Liver (tissue), 9 donors: ENCODE results near the gene FBXO21. TPM values are rescaled to one million over a fixed set of nuclear protein-coding genes. Genes with fewer than 3 reads are reported as not detected.

Source experiments
- DNase-seq: peaks from one replicate; pipeline ENCODE4 v3.0.0-alpha.2; 2017; ENCODE audit warnings: low spot score
- H3K27ac ChIP-seq, 2 donors: one replicate each; pipeline ENCODE4 v1.7.0; 2013; ENCODE audit warnings: inconsistent platforms in 2 of 2, low read length in 2 of 2, control low read depth in 1 of 2, low read depth in 1 of 2, mild to moderate bottlenecking in 1 of 2
- H3K27me3 ChIP-seq, 4 donors: one replicate each; pipeline versions ENCODE4 v1.6.1 to v1.7.0; 2013; ENCODE audit warnings: low read length in 3 of 4, inconsistent platforms in 1 of 4, mild to moderate bottlenecking in 1 of 4, moderate library complexity in 1 of 4; ENCODE audit not compliant: control insufficient read depth in 4 of 4, insufficient read depth in 4 of 4
- H3K36me3 ChIP-seq, 4 donors: one replicate each; pipeline versions ENCODE4 v1.6.1 to v1.7.0; 2013; ENCODE audit warnings: low read length in 3 of 4, mild to moderate bottlenecking in 3 of 4, low read depth in 1 of 4, moderate library complexity in 1 of 4; ENCODE audit not compliant: control insufficient read depth in 4 of 4, insufficient read depth in 3 of 4
- H3K4me1 ChIP-seq, 4 donors: one replicate each; pipeline versions ENCODE4 v1.6.1 to v1.7.0; 2013; ENCODE audit warnings: low read length in 3 of 4, mild to moderate bottlenecking in 3 of 4, moderate library complexity in 1 of 4; ENCODE audit not compliant: control insufficient read depth in 4 of 4, insufficient read depth in 4 of 4
- H3K4me3 ChIP-seq, 3 donors: one replicate each; pipeline versions ENCODE4 v1.6.1 to v1.7.0; 2013; ENCODE audit warnings: low read length in 3 of 3, control low read depth in 1 of 3, low read depth in 1 of 3, mild to moderate bottlenecking in 1 of 3
- H3K9ac ChIP-seq, 2 donors: one replicate each; pipeline ENCODE4 v1.7.0; 2013; ENCODE audit warnings: low read length in 2 of 2, mild to moderate bottlenecking in 2 of 2, moderate library complexity in 2 of 2, control low read depth in 1 of 2, low read depth in 1 of 2
- H3K9me3 ChIP-seq, 4 donors: one replicate each; pipeline versions ENCODE4 v1.6.1 to v1.7.0; 2013; ENCODE audit warnings: low read length in 3 of 4; ENCODE audit not compliant: control insufficient read depth in 4 of 4
- EGR1 ChIP-seq, 2 donors: IDR thresholded peaks; 2 replicates each; pipeline ENCODE4 v1.6.1; 2016 to 2018; ENCODE audit warnings: antibody characterized with exemption in 2 of 2, low read depth in 2 of 2
- FOXA2 ChIP-seq: IDR thresholded peaks from 2 replicates; pipeline ENCODE4 v1.6.1; 2016; ENCODE audit warnings: antibody characterized with exemption
- HNF4A ChIP-seq, 2 donors: conservative IDR thresholded peaks; 2 replicates each; pipeline ENCODE4 v1.6.1; 2016; ENCODE audit warnings: antibody characterized with exemption in 2 of 2, mild to moderate bottlenecking in 2 of 2
- HNF4G ChIP-seq: IDR thresholded peaks from 2 replicates; pipeline ENCODE4 v1.6.1; 2016; ENCODE audit warnings: antibody characterized with exemption
- JUND ChIP-seq, 2 donors: IDR thresholded peaks; 2 replicates each; pipeline ENCODE4 v1.6.1; 2016; ENCODE audit warnings: antibody characterized with exemption in 2 of 2
- RAD21 ChIP-seq, 2 donors: IDR thresholded peaks; 2 replicates each; pipeline ENCODE4 v1.6.1; 2016; ENCODE audit warnings: antibody characterized with exemption in 2 of 2, mild to moderate bottlenecking in 2 of 2
- SP1 ChIP-seq: IDR thresholded peaks from 2 replicates; pipeline ENCODE4 v1.6.1; 2018; ENCODE audit warnings: antibody characterized with exemption, mild to moderate bottlenecking
- TAF1 ChIP-seq: conservative IDR thresholded peaks from 2 replicates; pipeline ENCODE4 v1.6.1; 2016; ENCODE audit warnings: antibody characterized with exemption, mild to moderate bottlenecking
- YY1 ChIP-seq: IDR thresholded peaks from 2 replicates; pipeline ENCODE4 v1.6.1; 2016; ENCODE audit warnings: antibody characterized with exemption, mild to moderate bottlenecking
- WGBS: extraction: QIAGEN DNeasy Blood & Tissue Kit; methylation state at CpG from one replicate; pipeline ENCODE4 v1.1.7; 2013; 5-methylcytosine and 5-hydroxymethylcytosine counted together
- polyA plus RNA-seq, 2 donors: library from polyadenylated mRNA; stranded (reverse) in 1 of 2; unstranded in 1 of 2; fragments of 200-250 nt in 1 of 2; fragments of >200 nt in 1 of 2; fragmentation: Nextera tagmentation in 1 of 2; extraction: Ambion mirVana in 1 of 2; gene quantifications; one replicate each; pipeline versions ENCODE4 v1.2.1 to v1.2.3, GENCODE V29; 2013 to 2015
- total RNA-seq, 2 donors: library from RNA; depleted of rRNA; stranded (reverse); fragments of >200 nt; gene quantifications; one replicate each; pipeline ENCODE4 v1.2.3, GENCODE V29; 2014
- TF ChIP-seq, protein P1 (sequence below): fragments of 150-350 bp; IDR thresholded peaks from 2 replicates; pipeline ENCODE4 v1.5.1; 2017; ENCODE audit warnings: improper control_type of control experiment, low read depth, low read length; ENCODE audit not compliant: missing input control
- TF ChIP-seq, protein P2 (sequence below): IDR thresholded peaks from 2 replicates; pipeline ENCODE4 v1.6.1; 2016; ENCODE audit warnings: antibody characterized with exemption, mild to moderate bottlenecking
- TF ChIP-seq, protein P3 (sequence below): IDR thresholded peaks from 2 replicates; pipeline ENCODE4 v1.6.1; 2016; ENCODE audit warnings: antibody characterized with exemption
- TF ChIP-seq, protein P4 (sequence below): IDR thresholded peaks from 2 replicates; pipeline ENCODE4 v1.6.1; 2016; ENCODE audit warnings: antibody characterized with exemption
- donor health status: healthy.
- donor health status: healthy.
- donor health status: healthy.
- donor health status: healthy.
- donor health status: healthy.

FBXO21 gene
- total and polyA plus RNA-seq, 4 donors: 12.9 to 54.4 (median 21.1) TPM

DNA sequence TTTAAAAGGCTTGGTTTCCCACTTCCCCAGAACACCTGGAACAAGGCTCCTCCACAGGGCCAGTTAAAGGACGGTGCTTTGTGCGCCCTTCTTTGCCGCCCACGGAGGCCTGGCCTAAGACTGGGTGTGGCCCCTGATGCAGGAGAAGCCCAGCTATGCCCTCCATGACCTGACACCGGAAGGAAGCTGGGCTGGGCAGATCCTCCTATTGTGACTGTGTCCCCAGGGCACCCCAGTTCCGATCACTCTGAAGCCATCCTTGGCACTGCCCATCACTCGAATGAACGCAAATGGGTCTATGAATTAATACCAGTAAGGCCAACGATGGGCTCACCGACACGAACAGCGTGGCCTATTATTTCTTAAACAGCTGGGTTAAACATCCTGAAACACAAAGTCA, 42.6 kb downstream of the FBXO21 start:
- no peak overlapping the region for H3K4me3 ChIP-seq
- no peaks in the 10 kb centered on the region for H3K27me3 ChIP-seq
- no peak overlapping the region for H3K27ac ChIP-seq
- DNase-seq: no peak
- H3K4me1 ChIP-seq: peaks cover 0 to 15% (median 6%) of the 10 kb centered on the region in 4 donors
- H3K36me3 ChIP-seq: peaks cover 5 to 49% (median 30%) of the 10 kb centered on the region in 4 donors
- H3K9me3 ChIP-seq: no peaks in the 10 kb centered on the region
- WGBS: 90% methylated on average over 12 of the region's 12 CpGs
- TF ChIP-seq, protein P1, sequence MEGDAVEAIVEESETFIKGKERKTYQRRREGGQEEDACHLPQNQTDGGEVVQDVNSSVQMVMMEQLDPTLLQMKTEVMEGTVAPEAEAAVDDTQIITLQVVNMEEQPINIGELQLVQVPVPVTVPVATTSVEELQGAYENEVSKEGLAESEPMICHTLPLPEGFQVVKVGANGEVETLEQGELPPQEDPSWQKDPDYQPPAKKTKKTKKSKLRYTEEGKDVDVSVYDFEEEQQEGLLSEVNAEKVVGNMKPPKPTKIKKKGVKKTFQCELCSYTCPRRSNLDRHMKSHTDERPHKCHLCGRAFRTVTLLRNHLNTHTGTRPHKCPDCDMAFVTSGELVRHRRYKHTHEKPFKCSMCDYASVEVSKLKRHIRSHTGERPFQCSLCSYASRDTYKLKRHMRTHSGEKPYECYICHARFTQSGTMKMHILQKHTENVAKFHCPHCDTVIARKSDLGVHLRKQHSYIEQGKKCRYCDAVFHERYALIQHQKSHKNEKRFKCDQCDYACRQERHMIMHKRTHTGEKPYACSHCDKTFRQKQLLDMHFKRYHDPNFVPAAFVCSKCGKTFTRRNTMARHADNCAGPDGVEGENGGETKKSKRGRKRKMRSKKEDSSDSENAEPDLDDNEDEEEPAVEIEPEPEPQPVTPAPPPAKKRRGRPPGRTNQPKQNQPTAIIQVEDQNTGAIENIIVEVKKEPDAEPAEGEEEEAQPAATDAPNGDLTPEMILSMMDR: no peak
- TF ChIP-seq HNF4A (conservative IDR thresholded peaks at IDR 0.05): no peak
- TF ChIP-seq TAF1: no peak
- TF ChIP-seq SP1: no peak
- TF ChIP-seq, protein P2, sequence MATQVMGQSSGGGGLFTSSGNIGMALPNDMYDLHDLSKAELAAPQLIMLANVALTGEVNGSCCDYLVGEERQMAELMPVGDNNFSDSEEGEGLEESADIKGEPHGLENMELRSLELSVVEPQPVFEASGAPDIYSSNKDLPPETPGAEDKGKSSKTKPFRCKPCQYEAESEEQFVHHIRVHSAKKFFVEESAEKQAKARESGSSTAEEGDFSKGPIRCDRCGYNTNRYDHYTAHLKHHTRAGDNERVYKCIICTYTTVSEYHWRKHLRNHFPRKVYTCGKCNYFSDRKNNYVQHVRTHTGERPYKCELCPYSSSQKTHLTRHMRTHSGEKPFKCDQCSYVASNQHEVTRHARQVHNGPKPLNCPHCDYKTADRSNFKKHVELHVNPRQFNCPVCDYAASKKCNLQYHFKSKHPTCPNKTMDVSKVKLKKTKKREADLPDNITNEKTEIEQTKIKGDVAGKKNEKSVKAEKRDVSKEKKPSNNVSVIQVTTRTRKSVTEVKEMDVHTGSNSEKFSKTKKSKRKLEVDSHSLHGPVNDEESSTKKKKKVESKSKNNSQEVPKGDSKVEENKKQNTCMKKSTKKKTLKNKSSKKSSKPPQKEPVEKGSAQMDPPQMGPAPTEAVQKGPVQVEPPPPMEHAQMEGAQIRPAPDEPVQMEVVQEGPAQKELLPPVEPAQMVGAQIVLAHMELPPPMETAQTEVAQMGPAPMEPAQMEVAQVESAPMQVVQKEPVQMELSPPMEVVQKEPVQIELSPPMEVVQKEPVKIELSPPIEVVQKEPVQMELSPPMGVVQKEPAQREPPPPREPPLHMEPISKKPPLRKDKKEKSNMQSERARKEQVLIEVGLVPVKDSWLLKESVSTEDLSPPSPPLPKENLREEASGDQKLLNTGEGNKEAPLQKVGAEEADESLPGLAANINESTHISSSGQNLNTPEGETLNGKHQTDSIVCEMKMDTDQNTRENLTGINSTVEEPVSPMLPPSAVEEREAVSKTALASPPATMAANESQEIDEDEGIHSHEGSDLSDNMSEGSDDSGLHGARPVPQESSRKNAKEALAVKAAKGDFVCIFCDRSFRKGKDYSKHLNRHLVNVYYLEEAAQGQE: no peak
- TF ChIP-seq, protein P3, sequence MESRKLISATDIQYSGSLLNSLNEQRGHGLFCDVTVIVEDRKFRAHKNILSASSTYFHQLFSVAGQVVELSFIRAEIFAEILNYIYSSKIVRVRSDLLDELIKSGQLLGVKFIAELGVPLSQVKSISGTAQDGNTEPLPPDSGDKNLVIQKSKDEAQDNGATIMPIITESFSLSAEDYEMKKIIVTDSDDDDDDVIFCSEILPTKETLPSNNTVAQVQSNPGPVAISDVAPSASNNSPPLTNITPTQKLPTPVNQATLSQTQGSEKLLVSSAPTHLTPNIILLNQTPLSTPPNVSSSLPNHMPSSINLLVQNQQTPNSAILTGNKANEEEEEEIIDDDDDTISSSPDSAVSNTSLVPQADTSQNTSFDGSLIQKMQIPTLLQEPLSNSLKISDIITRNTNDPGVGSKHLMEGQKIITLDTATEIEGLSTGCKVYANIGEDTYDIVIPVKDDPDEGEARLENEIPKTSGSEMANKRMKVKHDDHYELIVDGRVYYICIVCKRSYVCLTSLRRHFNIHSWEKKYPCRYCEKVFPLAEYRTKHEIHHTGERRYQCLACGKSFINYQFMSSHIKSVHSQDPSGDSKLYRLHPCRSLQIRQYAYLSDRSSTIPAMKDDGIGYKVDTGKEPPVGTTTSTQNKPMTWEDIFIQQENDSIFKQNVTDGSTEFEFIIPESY: no peak
- no peak for TF ChIP-seq YY1
- TF ChIP-seq HNF4G: no peak
- no peak for TF ChIP-seq FOXA2
- no peak overlapping the region for H3K9ac ChIP-seq

DNA sequence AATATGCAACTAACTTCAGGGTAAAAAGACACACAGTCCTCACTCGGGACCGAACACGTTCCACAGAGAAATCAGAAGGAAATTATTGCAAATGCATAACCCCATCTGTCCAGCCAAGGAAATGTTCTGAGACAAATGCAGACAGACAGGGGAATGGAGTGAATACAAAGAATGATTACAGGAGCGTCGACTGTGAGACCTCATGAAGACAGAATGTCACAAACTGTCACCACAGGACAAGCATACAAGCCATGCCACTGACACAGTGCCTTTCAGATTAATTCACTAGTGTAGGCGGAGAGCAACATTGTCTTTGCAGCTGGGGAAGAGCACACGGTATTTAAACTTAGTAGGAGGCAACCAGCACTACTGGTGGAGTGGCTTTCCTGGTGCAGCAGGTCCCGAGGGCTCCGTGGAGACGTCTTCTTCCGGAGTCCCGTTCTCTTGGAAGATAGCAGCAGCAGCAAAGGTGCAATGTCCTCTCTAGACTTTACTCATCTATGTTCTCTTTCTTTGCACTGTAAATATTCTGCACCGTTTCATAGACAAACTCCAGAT, 44.6 kb downstream of the FBXO21 start:
- TF ChIP-seq SP1 (no peak), FOXA2 (no peak), YY1 (no peak), HNF4A (conservative IDR thresholded peaks at IDR 0.05) (no peak), RAD21 (IDR thresholded peaks at IDR 0.05) (no peak), JUND (IDR thresholded peaks at IDR 0.05) (no peak), EGR1 (IDR thresholded peaks at IDR 0.05; ENCODE audit: low read depth in 2 of 2) (no peak), TAF1 (no peak)
- TF ChIP-seq, protein P4, sequence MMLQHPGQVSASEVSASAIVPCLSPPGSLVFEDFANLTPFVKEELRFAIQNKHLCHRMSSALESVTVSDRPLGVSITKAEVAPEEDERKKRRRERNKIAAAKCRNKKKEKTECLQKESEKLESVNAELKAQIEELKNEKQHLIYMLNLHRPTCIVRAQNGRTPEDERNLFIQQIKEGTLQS: no peak
- DNase-seq: no peak
- no peak overlapping the region for H3K9ac ChIP-seq
- no peaks in the 10 kb centered on the region for H3K9me3 ChIP-seq
- H3K4me3 ChIP-seq: no peak overlapping the region
- WGBS: 92% methylated on average over 13 of the region's 13 CpGs
- H3K27me3 ChIP-seq: no peaks in the 10 kb centered on the region
- peaks cover 4 to 23% (median 10%) of the 10 kb centered on the region in 4 donors for H3K4me1 ChIP-seq
- H3K27ac ChIP-seq: no peak overlapping the region
- peaks cover 5 to 40% (median 29%) of the 10 kb centered on the region in 4 donors for H3K36me3 ChIP-seq
